Adrenal gland (tissue), 12 donors: Measurements from ENCODE around the gene SF3B3. TPM values are rescaled to one million over a fixed set of nuclear protein-coding genes. Genes with fewer than 3 reads are reported as not detected.

Experiments used
- DNase-seq, 7 donors: peaks; one replicate each; pipeline ENCODE4 v3.0.0-alpha.2; 2019 to 2020
- H3K27ac ChIP-seq, 5 donors: fragments of 200-600 bp; sonication (generic) in 4 of 5; 1 replicate in 3 of 5; 2 replicates in 2 of 5; pipeline versions ENCODE4 v1.5.1 to v1.8.0; 2016 to 2020; ENCODE audit warnings: mild to moderate bottlenecking in 1 of 5
- H3K27me3 ChIP-seq: fragments of 200-600 bp; 2 replicates; pipeline ENCODE4 v1.8.0; 2021
- H3K36me3 ChIP-seq, 2 donors: fragments of 200-600 bp; replicated peaks in 1 of 2; 1 replicate in 1 of 2; 2 replicates in 1 of 2; pipeline versions ENCODE4 v1.5.1 to v1.8.0; 2018 to 2022
- H3K4me1 ChIP-seq, 2 donors: fragments of 200-600 bp; replicated peaks in 1 of 2; 1 replicate in 1 of 2; 2 replicates in 1 of 2; pipeline versions ENCODE4 v1.5.1 to v1.8.0; 2018 to 2021
- H3K4me3 ChIP-seq, 4 donors: fragments of 200-600 bp; sonication (generic) in 3 of 4; one replicate each; pipeline ENCODE4 v1.5.1; 2016 to 2018
- H3K9me3 ChIP-seq, 3 donors: fragments of 200-600 bp; sonication (generic) in 1 of 3; replicated peaks in 1 of 3; 1 replicate in 2 of 3; 2 replicates in 1 of 3; pipeline versions ENCODE4 v1.5.1 to v1.8.0; 2016 to 2021
- CTCF ChIP-seq, 6 experiments: fragments of 450-650 bp in 4 of 6; fragments of 200-600 bp in 2 of 6; sonication (generic) in 1 of 6; IDR thresholded peaks; 1 replicate in 5 of 6; 2 replicates in 1 of 6; pipeline versions ENCODE4 v1.5.1 to v1.8.0; 2016 to 2021; ENCODE audit warnings: antibody characterized with exemption in 6 of 6, mild to moderate bottlenecking in 2 of 6, moderate library complexity in 1 of 6
- POLR2A ChIP-seq, 2 donors: fragments of 450-650 bp; IDR thresholded peaks; one replicate each; pipeline ENCODE4 v1.6.1; 2017; ENCODE audit warnings: antibody characterized with exemption in 2 of 2, mild to moderate bottlenecking in 2 of 2, moderate library complexity in 1 of 2
- WGBS, 4 donors: extraction: QIAGEN DNeasy Blood & Tissue Kit in 2 of 4; methylation state at CpG; one replicate each; pipeline versions ENCODE4 v1.1.5 to v1.1.7; 2013 to 2017; 5-methylcytosine and 5-hydroxymethylcytosine counted together
- intact Hi-C, 2 donors: fragments of 100-400 bp; cut with DNase I; formaldehyde crosslinking; loops; one replicate each; pipeline versions ENCODE4 v1.14.1 to v1.15.0; 2022 to 2023
- polyA plus RNA-seq, 3 donors: library from polyadenylated mRNA; stranded (reverse); fragments of 200-250 nt in 2 of 3; fragments of 350-450 nt in 1 of 3; fragmentation: Illumina TruSeq in 1 of 3; extraction: RNeasy Lipid Tissue Mini Kit (QIAGEN cat#74804) in 1 of 3; gene quantifications; one replicate each; pipeline ENCODE4 v1.2.3, GENCODE V29; 2013 to 2014
- total RNA-seq, 9 donors: library from RNA; depleted of rRNA in 4 of 9; stranded (reverse); fragments of >200 nt in 4 of 9; fragments of 120-200 nt in 1 of 9; fragmentation: NEBNext Ultra II Directional in 1 of 9; extraction: Animal tissue kit (Norgen Biotek cat#: 25700) in 1 of 9; gene quantifications; one replicate each; pipeline versions ENCODE4 v1.1.0 to v1.2.4, GENCODE V29; 2013 to 2023
- donor health status: healthy with polysubstance abuse.
- donor health status: Bipolar disorder and iron deficiency.
- donor health status: DM: yes; HTN: yes; CAD: no.
- donor health status: DM: no; HTN: no; CAD: no.
- donor health status: DM: no; HTN: no; CAD: no.
- donor health status: DM: yes; HTN: yes; CAD: no.

The SF3B3 gene
- total and polyA plus RNA-seq, 12 donors = 66.2 to 242 (median 139) TPM

- Histone ChIP-seq H3K4me3 (no peak overlapping the region), H3K27me3 (no peaks in the 10 kb centered on the region), H3K36me3 (peaks cover 0 to 80% of the 10 kb centered on the region in 2 donors), H3K9me3 (no peaks in the 10 kb centered on the region), H3K4me1 (peaks cover 0 to 25% of the 10 kb centered on the region in 2 donors), H3K27ac (peak overlapping the region in 1 of 5 donors; percentile 2)
- 89 to 91% (median 90%) methylated on average over 10 of the region's 10 CpGs for WGBS, 4 donors
- DNase-seq = peak in 1 of 7 donors; percentile 37
- TF ChIP-seq POLR2A (IDR thresholded peaks at IDR 0.05) = no peak
- intact Hi-C loops = no loop called here
These were observed 47.5 kb downstream of the SF3B3 start for GRCh38 chr16:70570967-70571570.

DNA sequence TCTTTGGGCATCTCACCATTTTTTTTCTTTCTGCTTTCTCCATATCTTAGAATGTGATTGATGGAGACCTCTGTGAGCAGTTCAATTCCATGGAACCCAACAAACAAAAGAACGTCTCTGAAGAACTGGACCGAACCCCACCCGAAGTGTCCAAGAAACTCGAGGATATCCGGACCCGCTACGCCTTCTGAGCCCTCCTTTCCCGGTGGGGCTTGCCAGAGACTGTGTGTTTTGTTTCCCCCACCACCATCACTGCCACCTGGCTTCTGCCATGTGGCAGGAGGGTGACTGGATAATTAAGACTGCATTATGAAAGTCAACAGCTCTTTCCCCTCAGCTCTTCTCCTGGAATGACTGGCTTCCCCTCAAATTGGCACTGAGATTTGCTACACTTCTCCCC lies 48.0 kb downstream of the SF3B3 start:
- intact Hi-C loops = no loop called here
- peak in 1 of 7 donors; percentile 46 for DNase-seq

GRCh38 chr16:70572050-70572925 lies 48.7 kb downstream of the SF3B3 start:
- H3K27ac ChIP-seq = peak overlapping the region in 2 of 5 donors; percentile 61 to 75
- H3K9me3 ChIP-seq = no peaks in the 10 kb centered on the region
- 80 to 87% (median 86%) methylated on average over 5 of the region's 5 CpGs for WGBS, 4 donors
- TF ChIP-seq CTCF (IDR thresholded peaks at IDR 0.05) (no peak), POLR2A (IDR thresholded peaks at IDR 0.05) (no peak)
- H3K4me1 ChIP-seq = peaks cover 8 to 36% of the 10 kb centered on the region in 2 donors
- peaks cover 0 to 68% of the 10 kb centered on the region in 2 donors for H3K36me3 ChIP-seq
- no peaks in the 10 kb centered on the region for H3K27me3 ChIP-seq
- intact Hi-C loops = no loop called here
- peak in 2 of 7 donors; percentile 13 to 45 for DNase-seq
- no peak overlapping the region for H3K4me3 ChIP-seq

More for the DNA sequence above, 48.0 kb downstream of the SF3B3 start:
- no peak overlapping the region for H3K4me3 ChIP-seq
- H3K9me3 ChIP-seq = no peaks in the 10 kb centered on the region
- peak overlapping the region in 2 of 5 donors; percentile 61 to 75 for H3K27ac ChIP-seq
- H3K4me1 ChIP-seq = peaks cover 5 to 29% of the 10 kb centered on the region in 2 donors
- H3K36me3 ChIP-seq = peaks cover 0 to 75% of the 10 kb centered on the region in 2 donors
- no peaks in the 10 kb centered on the region for H3K27me3 ChIP-seq
- TF ChIP-seq POLR2A (IDR thresholded peaks at IDR 0.05) (no peak), CTCF (IDR thresholded peaks at IDR 0.05) (no peak)
- 76 to 89% (median 82%) methylated on average over 8 of the region's 8 CpGs for WGBS, 4 donors

DNA sequence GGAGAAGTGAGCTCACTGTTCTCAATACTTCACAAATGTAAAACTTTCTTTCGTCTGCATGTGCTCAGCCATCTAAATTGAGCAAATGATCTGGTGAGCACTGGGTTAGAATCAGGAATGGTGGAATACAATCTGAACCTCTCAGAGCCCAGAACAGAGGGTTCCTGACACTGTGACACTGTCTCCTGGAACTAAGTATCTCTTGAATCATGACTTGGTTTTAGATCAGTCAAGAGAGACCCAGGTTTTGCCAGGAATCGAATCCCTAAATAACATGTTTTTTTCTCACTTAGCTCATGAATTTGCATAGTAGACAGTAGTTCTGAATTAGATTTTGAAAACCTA lies 49.3 kb downstream of the SF3B3 start:
- Histone ChIP-seq H3K27ac (peak overlapping the region in 3 of 5 donors; percentile 3 to 75 (median 61)), H3K27me3 (no peaks in the 10 kb centered on the region), H3K4me1 (peaks cover 12 to 39% of the 10 kb centered on the region in 2 donors), H3K4me3 (no peak overlapping the region), H3K36me3 (peaks cover 0 to 62% of the 10 kb centered on the region in 2 donors), H3K9me3 (no peaks in the 10 kb centered on the region)
- TF ChIP-seq POLR2A (IDR thresholded peaks at IDR 0.05) (no peak), CTCF (IDR thresholded peaks at IDR 0.05) (no peak)
- 52 to 86% (median 70%) methylated on average over 2 of the region's 2 CpGs for WGBS, 4 donors
- intact Hi-C loops = no loop called here
- no peak for DNase-seq
